Stimulated activated CD8-positive, alpha-beta memory T cell treated with anti-CD3 and anti-CD28 coated beads, Interleukin-4, amount 100 ng/mL, for 48 hours (primary cell): ENCODE results near the gene CDKAL1.
"Not testable (repeated sequence)": the region's sequence is repeated elsewhere in the genome, so short reads cannot be mapped to it uniquely, and the experiment has no call there.

Experiments used
- DNase-seq: peaks from one replicate; pipeline ENCODE4 v3.0.0-alpha.2; 2020

Gene CDKAL1

GRCh38 chr6:20554817-20555216 is 20.6 kb downstream of the CDKAL1 start:
- DNase-seq, result no peak

- no peak for DNase-seq
Observed at GRCh38 chr6:20559924-20560551, 25.8 kb downstream of the CDKAL1 start.

DNA sequence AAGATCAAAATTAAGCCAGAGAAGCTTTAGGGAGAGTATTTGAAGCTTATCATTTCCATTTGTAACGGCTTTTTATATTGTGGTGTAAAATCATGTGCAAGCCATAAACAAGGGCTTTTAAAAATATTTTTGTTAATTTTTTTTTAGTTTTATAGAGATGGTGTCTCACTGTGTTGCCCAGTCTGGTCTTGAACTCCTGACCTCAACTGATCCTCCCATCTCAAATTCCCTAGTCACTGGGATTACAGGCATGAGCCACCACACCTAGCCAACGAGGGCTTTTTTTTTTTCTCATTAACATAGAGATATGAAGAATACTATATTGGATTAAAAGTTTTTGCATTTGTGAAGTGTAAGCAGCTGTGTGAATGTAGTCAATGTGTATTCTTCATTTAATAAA is 29.1 kb downstream of the CDKAL1 start:
- DNase-seq, result no peak

- DNase-seq, result no peak
Observed at GRCh38 chr6:20564269-20564668, 30.0 kb downstream of the CDKAL1 start.

GRCh38 chr6:20564777-20565176 is 30.5 kb downstream of the CDKAL1 start:
- DNase-seq, result no peak

GRCh38 chr6:20565342-20565741 is 31.1 kb downstream of the CDKAL1 start:
- no peak for DNase-seq

DNA sequence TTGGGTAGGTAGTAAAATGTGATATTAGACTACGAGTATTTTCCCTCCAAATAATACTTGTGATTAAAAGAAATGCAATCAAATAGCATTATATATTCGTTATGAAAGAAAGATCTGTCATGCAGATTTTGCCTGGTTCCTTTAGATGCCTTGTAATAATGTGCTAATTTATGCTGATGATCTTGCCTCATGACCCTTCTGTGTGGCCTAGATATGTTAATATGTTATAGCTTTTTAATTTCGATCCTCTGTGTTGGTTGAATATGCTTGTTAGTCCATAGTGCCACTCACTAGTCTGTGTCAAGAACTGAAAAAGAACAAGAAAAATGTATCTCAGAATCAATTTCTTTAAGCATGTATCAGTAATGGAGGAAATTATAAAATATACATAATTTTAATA is 31.9 kb downstream of the CDKAL1 start:
- DNase-seq, result no peak

DNA sequence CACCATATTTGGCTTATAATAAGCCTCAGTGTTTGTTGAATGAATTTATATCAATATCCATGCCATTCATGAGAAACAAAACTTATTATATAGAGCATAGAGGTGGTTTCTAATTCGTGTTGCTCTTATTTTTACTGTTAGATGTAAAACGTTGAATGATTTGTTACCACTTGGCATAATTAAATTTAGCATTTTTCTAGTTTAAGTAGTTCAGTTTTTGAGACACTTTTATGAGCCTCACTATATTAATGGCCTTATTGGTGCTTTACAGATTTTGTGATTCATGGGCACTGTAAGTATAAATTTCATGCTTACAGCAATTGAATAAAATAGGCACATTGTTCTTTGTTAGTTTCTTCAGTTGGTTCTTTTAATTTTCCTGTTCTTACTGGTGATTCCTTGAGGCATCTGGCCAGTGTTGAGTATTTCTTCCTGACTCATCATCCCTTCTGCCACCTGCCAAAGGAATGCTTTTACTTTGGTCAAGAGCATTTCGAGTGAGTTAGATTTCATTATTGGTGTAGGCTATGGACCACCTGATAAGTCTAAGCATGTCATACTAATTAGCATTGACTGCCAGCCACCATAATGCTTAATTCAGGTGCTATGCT is 34.8 kb downstream of the CDKAL1 start:
- DNase-seq, result no peak

- no peak for DNase-seq
Observed at GRCh38 chr6:20571261-20571660, 37.0 kb downstream of the CDKAL1 start.

GRCh38 chr6:20572288-20572687 is 38.0 kb downstream of the CDKAL1 start:
- no peak for DNase-seq

DNA sequence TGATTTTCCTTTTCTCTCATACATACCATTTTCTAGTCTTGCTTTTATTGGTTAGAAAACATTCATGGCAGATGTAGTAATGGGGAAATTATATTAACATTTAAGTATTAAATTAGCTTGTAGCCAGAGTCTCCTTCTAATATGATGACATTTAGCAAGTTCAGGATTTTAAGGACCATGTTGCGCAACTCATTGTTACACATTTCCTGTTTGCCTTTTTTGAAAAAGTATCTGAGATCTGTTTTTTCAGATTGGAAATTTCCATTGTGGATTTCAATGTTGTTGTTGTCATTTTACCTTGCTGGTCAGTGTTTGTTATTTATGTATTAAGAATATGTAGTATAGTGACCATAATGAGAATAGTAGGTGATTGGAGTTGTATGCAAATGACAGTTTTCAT is 38.7 kb downstream of the CDKAL1 start:
- DNase-seq, result no peak

DNA sequence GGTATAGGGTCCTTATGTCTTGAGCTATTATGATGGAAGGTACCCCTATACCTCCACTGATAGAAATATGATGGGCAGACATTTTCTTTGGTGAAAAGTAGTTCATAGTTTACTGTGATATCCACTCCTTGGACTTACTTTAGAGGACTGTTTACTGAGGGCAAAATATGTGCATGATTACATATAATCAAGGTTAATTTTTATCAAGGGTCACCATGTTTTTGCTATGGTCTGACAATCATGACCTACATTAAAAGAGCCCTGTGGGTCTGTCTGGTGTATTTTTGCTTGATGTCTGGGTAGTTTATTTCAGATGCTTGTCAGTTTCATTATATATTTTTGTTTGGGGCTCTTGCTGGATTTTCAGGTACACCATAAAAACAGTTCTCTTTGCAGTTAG is 40.1 kb downstream of the CDKAL1 start:
- DNase-seq, result no peak

DNA sequence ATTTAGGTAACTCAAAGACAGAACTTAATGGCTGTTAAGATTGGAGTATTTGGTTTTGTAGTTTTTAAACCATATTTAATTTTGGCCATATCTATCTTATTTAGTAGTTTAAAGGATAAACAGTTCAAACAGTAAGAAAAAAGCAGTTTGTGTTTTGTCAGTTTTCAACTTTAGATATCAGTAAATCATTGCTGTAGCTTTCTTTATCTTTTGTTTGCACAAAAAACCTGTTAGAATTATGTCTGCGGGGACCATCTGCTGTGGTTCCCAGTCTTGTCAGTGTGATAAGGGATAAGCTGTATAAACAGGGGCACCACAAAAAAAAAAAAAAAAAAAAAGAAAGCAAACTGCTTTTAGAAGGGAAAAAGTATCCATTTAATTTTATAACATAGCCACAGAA is 40.9 kb downstream of the CDKAL1 start:
- no peak for DNase-seq

GRCh38 chr6:20575704-20576451 is 41.6 kb downstream of the CDKAL1 start:
- DNase-seq, result no peak

GRCh38 chr6:20577173-20577688 is 43.0 kb downstream of the CDKAL1 start:
- no peak for DNase-seq

DNA sequence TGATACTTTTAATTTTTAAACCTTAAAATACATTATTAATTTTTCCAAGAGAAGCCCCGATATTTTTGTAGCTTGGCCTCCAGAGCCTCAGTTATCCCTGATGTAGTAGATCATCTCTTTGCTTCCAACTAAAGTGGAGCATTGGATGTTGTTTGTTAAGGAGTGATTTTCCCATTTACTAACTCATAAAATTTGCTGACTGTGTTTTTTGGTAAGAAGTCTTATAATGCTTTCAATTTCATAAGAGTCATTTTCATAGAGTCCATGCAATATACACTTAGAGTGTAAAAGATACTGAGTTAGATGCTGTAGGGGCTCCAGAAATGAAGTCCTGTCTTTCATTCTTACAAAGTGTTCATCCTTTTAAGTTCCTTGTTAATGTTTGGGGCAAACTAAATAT is 46.8 kb downstream of the CDKAL1 start:
- DNase-seq, result no peak

DNA sequence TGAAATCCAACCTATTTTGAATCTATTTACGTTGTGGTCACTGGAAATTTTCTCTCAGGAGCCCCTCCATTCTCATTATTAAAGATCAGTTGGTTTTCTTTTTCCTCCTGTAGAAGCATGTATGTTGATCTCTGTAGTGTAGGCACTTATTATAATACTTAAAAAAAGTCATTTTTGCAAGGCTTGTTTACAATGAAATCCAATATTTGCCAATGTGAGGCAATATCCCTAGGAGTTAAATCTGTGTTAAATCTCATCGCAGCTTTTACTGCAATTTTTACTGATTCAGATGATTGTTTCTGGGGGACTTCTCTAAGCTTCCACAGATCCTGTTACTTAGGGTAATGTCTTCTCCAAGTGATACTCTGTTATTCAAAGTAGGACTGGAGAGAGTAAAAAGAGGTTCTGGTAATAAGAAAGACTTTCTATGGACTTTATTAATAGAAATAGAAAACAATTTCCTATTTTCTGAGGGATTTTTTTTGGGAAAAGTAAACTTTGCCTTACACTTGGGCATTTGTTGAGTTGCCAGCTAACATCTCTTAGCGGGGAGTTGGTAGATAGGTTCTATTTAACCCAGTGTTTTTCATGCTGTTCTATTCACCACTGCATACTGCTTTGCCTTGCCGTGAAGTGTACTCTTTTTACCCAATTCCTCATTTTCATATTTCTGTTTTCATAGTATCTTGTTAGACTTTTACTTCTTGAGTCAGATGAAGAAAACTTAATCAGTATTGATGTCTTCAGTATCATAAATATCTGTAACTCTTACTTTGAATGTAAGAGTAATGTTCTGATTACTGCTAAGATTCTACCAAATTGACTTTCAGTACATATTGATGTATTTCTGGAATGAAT is 48.6 kb downstream of the CDKAL1 start:
- no peak for DNase-seq

DNA sequence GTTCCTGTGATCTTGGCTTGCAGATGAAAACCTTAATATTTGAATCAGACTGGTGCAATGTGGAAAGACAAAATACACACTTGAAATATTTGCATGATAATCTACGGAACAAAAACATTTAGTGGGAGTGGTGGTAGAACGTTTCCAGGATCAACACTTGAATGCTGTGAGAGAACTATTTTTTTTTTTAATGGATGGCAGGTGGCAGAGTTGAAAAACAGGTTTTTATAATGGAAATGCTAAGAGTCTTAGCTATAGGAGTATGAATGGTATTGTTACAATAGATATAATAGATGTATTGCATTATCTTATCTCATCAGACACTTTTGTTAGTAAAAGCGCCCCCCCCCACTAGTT is 49.2 kb downstream of the CDKAL1 start:
- no peak for DNase-seq

- no peak for DNase-seq
Observed at GRCh38 chr6:20584100-20584731, 50.0 kb downstream of the CDKAL1 start.

DNA sequence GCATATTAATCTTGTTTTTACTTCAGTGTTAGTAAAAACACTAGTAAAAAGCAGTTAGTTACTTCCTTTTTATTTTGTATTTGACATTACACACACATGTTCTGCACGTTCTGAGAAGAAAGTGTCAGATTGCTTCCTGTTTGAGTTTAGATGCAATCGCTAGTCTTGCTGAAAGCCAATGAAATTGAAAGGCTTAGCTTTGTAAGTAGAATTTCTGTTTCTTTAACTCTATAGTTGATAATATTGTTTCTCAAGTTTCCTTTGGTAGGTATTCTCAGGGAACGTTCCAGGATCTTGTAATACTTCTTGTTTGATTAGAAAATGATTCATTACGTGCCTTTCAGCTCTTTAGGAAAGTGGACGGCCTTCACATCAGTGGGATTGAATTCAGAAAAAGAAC is 55.0 kb downstream of the CDKAL1 start:
- no peak for DNase-seq

- not testable (repeated sequence) for DNase-seq
Observed at GRCh38 chr6:20590476-20590875, 56.2 kb downstream of the CDKAL1 start.

DNA sequence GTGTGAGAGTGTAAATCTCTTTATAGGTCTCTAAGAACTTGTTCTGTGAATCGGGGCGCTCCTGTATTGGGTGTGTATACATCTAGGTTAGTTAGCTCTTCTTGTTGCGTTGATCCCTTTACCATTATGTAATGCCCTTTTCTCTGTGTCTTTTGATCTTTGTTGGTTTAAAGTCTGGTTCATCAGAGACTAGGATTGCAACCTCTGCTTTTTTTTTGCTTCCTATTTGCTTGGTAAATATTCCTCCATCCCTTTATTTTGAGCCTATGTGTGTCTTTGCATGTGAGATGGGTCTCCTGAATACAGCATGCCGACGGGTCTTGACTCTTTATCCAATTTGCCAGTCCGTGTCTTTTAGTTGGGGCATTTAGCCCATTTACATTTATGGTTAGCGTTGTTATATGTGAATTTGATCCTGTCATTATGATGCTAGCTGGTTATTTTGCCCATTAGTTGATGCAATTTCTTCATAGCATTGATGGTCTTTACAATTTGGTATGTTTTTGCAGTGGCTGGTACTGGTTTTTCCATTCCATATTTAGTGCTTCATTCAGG is 60.1 kb downstream of the CDKAL1 start:
- DNase-seq, result not testable (repeated sequence)
